Measurements from ENCODE around the gene INSC.
A peak's percentile ranks its signal among the peaks of the same experiment; 100 is the strongest.

Gene INSC

GRCh38 chr11:15192005-15192556, 77.4 kb downstream of the INSC start:
- no peak for DNase-seq

- no peak for DNase-seq
These were observed 80.1 kb downstream of the INSC start for GRCh38 chr11:15194671-15195415.

- no peak for DNase-seq
These were observed 80.9 kb downstream of the INSC start for GRCh38 chr11:15195454-15196200.

GRCh38 chr11:15196704-15197103, 82.0 kb downstream of the INSC start:
- no peak for DNase-seq

- no peak for DNase-seq
These were observed 83.0 kb downstream of the INSC start for GRCh38 chr11:15197696-15198095.

GRCh38 chr11:15198284-15198683, 83.6 kb downstream of the INSC start:
- no peak for DNase-seq

GRCh38 chr11:15199693-15200092, 85.0 kb downstream of the INSC start:
- no peak for DNase-seq

GRCh38 chr11:15200696-15201095, 86.0 kb downstream of the INSC start:
- no peak for DNase-seq

GRCh38 chr11:15201586-15201985, 86.9 kb downstream of the INSC start:
- no peak for DNase-seq

GRCh38 chr11:15202626-15203025, 87.9 kb downstream of the INSC start:
- no peak for DNase-seq

- DNase-seq: no peak
These were observed 90.0 kb downstream of the INSC start for GRCh38 chr11:15204711-15205110.

GRCh38 chr11:15206791-15207190, 92.1 kb downstream of the INSC start:
- DNase-seq: no peak

- peak; percentile 73 for DNase-seq
These were observed 93.9 kb downstream of the INSC start for GRCh38 chr11:15208378-15209222.

GRCh38 chr11:15212876-15213275, 98.2 kb downstream of the INSC start:
- DNase-seq: no peak

- no peak for DNase-seq
These were observed 98.9 kb downstream of the INSC start for GRCh38 chr11:15213471-15214231.

GRCh38 chr11:15215005-15215404, 100.3 kb downstream of the INSC start:
- no peak for DNase-seq

- no peak for DNase-seq
These were observed 102.0 kb downstream of the INSC start for GRCh38 chr11:15216678-15217077.

- DNase-seq: no peak
These were observed 102.7 kb downstream of the INSC start for GRCh38 chr11:15217416-15217815.

GRCh38 chr11:15222777-15223176, 108.1 kb downstream of the INSC start:
- no peak for DNase-seq

- no peak for DNase-seq
These were observed 108.6 kb downstream of the INSC start for GRCh38 chr11:15223318-15223717.

GRCh38 chr11:15224466-15224865, 109.7 kb downstream of the INSC start:
- no peak for DNase-seq

- DNase-seq: no peak
These were observed 112.3 kb downstream of the INSC start for GRCh38 chr11:15227011-15227410.
